ENCODE data around the gene RAB7B.

GRCh38 chr1:205992218-205992882, 10.8 kb downstream of the RAB7B start:
- TF ChIP-seq CTCF (IDR thresholded peaks at IDR 0.05) (no peak), POLR2A (IDR thresholded peaks at IDR 0.05) (no peak)
